ENCODE results near the gene KRTCAP3.

Gene KRTCAP3

DNA sequence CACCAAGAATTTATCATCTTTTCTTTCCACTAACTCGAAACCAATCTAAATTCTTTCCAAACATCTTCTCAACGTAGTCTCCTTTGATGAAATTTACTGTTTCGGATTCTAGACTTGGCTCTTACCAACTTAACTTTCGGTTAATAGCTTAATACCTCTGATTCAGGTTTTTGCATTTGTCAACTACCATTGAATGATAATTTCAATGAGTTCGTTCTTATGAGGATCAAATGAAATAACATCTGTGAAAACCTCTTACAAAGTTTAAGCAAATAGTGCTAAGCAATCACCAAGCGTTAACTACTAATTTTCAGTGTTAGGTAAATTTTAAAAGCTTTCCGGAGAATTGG, 14.3 kb upstream of the KRTCAP3 start:
- Histone ChIP-seq H3K79me2 (ENCODE audit: insufficient read depth, low read length) (peaks cover 29% of the 10 kb centered on the region), H3K9me3 (ENCODE audit: insufficient read depth, low read length) (no peaks in the 10 kb centered on the region), H3K4me2 (ENCODE audit: low read depth, low read length, poor library complexity, severe bottlenecking) (peak overlapping the region; percentile 86), H3K9me2 (replicated peaks; ENCODE audit: insufficient read depth, low read length) (no peaks in the 10 kb centered on the region), H3K9ac (ENCODE audit: low read length) (peak overlapping the region; percentile 86), H4K20me1 (ENCODE audit: low read depth, low read length) (no peaks in the 10 kb centered on the region), H2AFZ (ENCODE audit: low read depth, low read length, severe bottlenecking) (peak overlapping the region; percentile 81), H3K36me3 (ENCODE audit: low read length) (no peaks in the 10 kb centered on the region), H3K4me3 (ENCODE audit: insufficient read depth, low read length, poor library complexity, severe bottlenecking) (peak overlapping the region; percentile 74), H3K27ac (ENCODE audit: low read depth, low read length) (peak overlapping the region; percentile 75; the same call in 1 of the 2 replicates), H3F3A (ENCODE audit: insufficient read depth) (peaks cover 11% of the 10 kb centered on the region), H3K27me3 (ENCODE audit: low read length) (no peaks in the 10 kb centered on the region)
- TF ChIP-seq, protein P1, sequence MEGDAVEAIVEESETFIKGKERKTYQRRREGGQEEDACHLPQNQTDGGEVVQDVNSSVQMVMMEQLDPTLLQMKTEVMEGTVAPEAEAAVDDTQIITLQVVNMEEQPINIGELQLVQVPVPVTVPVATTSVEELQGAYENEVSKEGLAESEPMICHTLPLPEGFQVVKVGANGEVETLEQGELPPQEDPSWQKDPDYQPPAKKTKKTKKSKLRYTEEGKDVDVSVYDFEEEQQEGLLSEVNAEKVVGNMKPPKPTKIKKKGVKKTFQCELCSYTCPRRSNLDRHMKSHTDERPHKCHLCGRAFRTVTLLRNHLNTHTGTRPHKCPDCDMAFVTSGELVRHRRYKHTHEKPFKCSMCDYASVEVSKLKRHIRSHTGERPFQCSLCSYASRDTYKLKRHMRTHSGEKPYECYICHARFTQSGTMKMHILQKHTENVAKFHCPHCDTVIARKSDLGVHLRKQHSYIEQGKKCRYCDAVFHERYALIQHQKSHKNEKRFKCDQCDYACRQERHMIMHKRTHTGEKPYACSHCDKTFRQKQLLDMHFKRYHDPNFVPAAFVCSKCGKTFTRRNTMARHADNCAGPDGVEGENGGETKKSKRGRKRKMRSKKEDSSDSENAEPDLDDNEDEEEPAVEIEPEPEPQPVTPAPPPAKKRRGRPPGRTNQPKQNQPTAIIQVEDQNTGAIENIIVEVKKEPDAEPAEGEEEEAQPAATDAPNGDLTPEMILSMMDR (IDR thresholded peaks at IDR 0.05; ENCODE audit: insufficient read depth, low read length, poor library complexity, severe bottlenecking): no peak
- no peak for TF ChIP-seq EZH2phosphoT487 (conservative IDR thresholded peaks at IDR 0.05; ENCODE audit: low read length)

DNA sequence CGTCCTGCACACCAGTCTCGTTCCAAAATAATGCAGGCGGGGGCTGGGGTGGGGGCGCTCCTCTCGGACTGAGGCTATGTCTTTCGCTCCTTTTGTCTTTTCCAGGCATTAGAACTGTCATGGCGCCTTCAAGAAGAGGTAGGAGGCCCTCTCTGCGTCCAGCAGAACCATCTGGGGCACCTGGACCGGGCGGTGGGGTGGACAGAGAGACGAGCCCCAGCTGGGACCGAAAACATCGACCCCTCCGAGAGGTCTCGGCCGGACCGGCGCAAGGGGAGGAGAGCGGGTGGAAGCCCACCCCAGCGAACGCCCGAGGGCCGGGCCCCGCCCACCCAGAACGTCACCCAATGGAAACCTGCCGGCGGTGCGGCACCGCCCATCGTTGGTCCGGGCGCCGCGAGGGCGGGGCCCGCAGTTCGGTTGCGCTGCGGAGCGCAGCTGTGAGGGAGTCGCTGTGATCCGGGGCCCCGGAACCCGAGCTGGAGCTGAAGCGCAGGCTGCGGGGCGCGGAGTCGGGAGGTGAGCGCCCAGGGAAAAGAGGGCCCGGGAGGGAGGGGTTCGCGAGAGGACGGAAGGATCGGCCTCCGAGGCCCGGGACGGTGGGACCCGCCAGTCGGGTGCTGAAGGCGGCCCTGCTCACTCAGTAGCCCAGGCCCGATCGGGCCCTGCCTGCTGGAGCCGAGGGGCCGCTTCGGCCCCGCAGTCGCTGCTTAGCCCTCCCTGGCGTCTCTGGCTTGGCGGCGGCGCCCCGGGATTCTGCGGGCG, 13.8 kb upstream of the KRTCAP3 start, which contains the start of gene NRBP1:
Gene NRBP1, plus strand, starts transcription at position 419 of the 765 bp plus-strand sequence. CDS start 4,643 bp downstream, outside the sequence.
- H3K79me2 ChIP-seq (ENCODE audit: insufficient read depth, low read length): peaks cover 29% of the 10 kb centered on the region
- H3K4me3 ChIP-seq (ENCODE audit: insufficient read depth, low read length, poor library complexity, severe bottlenecking): peak within 1 kb of the TSS; percentile 74
- H3K27me3 ChIP-seq (ENCODE audit: low read length): no peaks in the 10 kb centered on the region
- H3K9me2 ChIP-seq (replicated peaks; ENCODE audit: insufficient read depth, low read length): no peaks in the 10 kb centered on the region
- peak within 1 kb of the TSS; percentile 86 for H3K4me2 ChIP-seq (ENCODE audit: low read depth, low read length, poor library complexity, severe bottlenecking)
- peak within 1 kb of the TSS; percentile 86 for H3K9ac ChIP-seq (ENCODE audit: low read length)
- peak within 1 kb of the TSS; percentile 81 for H2AFZ ChIP-seq (ENCODE audit: low read depth, low read length, severe bottlenecking)
- H4K20me1 ChIP-seq (ENCODE audit: low read depth, low read length): no peaks in the 10 kb centered on the region
- peak within 1 kb of the TSS; percentile 75 for H3K27ac ChIP-seq (ENCODE audit: low read depth, low read length)
- peaks cover 11% of the 10 kb centered on the region for H3F3A ChIP-seq (ENCODE audit: insufficient read depth)
- TF ChIP-seq, protein P1 (IDR thresholded peaks at IDR 0.05; ENCODE audit: insufficient read depth, low read length, poor library complexity, severe bottlenecking): no peak
- no peak for TF ChIP-seq EZH2phosphoT487 (conservative IDR thresholded peaks at IDR 0.05; ENCODE audit: low read length)
- no peaks in the 10 kb centered on the region for H3K9me3 ChIP-seq (ENCODE audit: insufficient read depth, low read length)
- H3K36me3 ChIP-seq (ENCODE audit: low read length): no peaks in the 10 kb centered on the region

GRCh38 chr2:27428978-27429541, 13.1 kb upstream of the KRTCAP3 start:
- peaks cover 8% of the 10 kb centered on the region for H3F3A ChIP-seq (ENCODE audit: insufficient read depth)
- H3K9ac ChIP-seq (ENCODE audit: low read length): peak overlapping the region; percentile 86
- TF ChIP-seq, protein P1 (IDR thresholded peaks at IDR 0.05; ENCODE audit: insufficient read depth, low read length, poor library complexity, severe bottlenecking): no peak
- no peak for TF ChIP-seq EZH2phosphoT487 (conservative IDR thresholded peaks at IDR 0.05; ENCODE audit: low read length)
- peak overlapping the region; percentile 74 for H3K4me3 ChIP-seq (ENCODE audit: insufficient read depth, low read length, poor library complexity, severe bottlenecking)
- no peaks in the 10 kb centered on the region for H4K20me1 ChIP-seq (ENCODE audit: low read depth, low read length)
- H3K27me3 ChIP-seq (ENCODE audit: low read length): no peaks in the 10 kb centered on the region
- peak overlapping the region; percentile 75 for H3K27ac ChIP-seq (ENCODE audit: low read depth, low read length)
- peak overlapping the region; percentile 86 for H3K4me2 ChIP-seq (ENCODE audit: low read depth, low read length, poor library complexity, severe bottlenecking)
- H3K9me3 ChIP-seq (ENCODE audit: insufficient read depth, low read length): no peaks in the 10 kb centered on the region
- H3K79me2 ChIP-seq (ENCODE audit: insufficient read depth, low read length): peaks cover 29% of the 10 kb centered on the region
- H3K9me2 ChIP-seq (replicated peaks; ENCODE audit: insufficient read depth, low read length): no peaks in the 10 kb centered on the region
- H3K36me3 ChIP-seq (ENCODE audit: low read length): no peaks in the 10 kb centered on the region
- H2AFZ ChIP-seq (ENCODE audit: low read depth, low read length, severe bottlenecking): peak overlapping the region; percentile 42

All from SU-DHL-6 (cell line).